ENCODE measurements around the gene RSBN1. TPM values are rescaled to one million over a fixed set of nuclear protein-coding genes. Genes with fewer than 3 reads are reported as not detected.

RSBN1 gene
- total and polyA plus RNA-seq, 7 experiments from 2014 or later, result 29.9 to 58.1 (median 42.0) TPM

GRCh38 chr1:113751516-113751915 lies 60.8 kb downstream of the RSBN1 start:
- Mint-ChIP-seq H3K9me3 (no peaks in the 10 kb centered on the region), H3K4me1 (peaks cover 0 to 17% (median 6%) of the 10 kb centered on the region in 7 donors), H3K4me3 (no peak overlapping the region), H3K27ac (no peak overlapping the region), H3K36me3 (peaks cover 0 to 16% (median 0%) of the 10 kb centered on the region in 5 donors), H3K27me3 (no peaks in the 10 kb centered on the region)
- intact Hi-C loops (cut with micrococcal nuclease), result no loop called here
- H3K27ac ChIP-seq (ENCODE audit: low read depth, low read length), result no peak overlapping the region
- no peaks in the 10 kb centered on the region for H3K27me3 ChIP-seq (ENCODE audit: control insufficient read depth in 2 of 2, insufficient read depth in 2 of 2, low read length in 2 of 2)
- no peaks in the 10 kb centered on the region for H3K36me3 ChIP-seq (ENCODE audit: control insufficient read depth in 2 of 3, insufficient read depth in 3 of 3, low read length in 3 of 3)
- ChIA-PET CTCF (no interaction called here), POLR2A (no interaction called here)
- no peak for DNase-seq
- H3K4me1 ChIP-seq (ENCODE audit: control insufficient read depth in 2 of 2, insufficient read depth in 2 of 2, low read length in 2 of 2), result peaks cover 0 to 4% of the 10 kb centered on the region in 2 donors
- no peak for ATAC-seq
- no peaks in the 10 kb centered on the region for H3K9me3 ChIP-seq (ENCODE audit: control insufficient read depth in 2 of 3, low read length in 3 of 3)
- no peak overlapping the region for H3K4me3 ChIP-seq (ENCODE audit: low read length)

GRCh38 chr1:113751114-113751513 lies 61.2 kb downstream of the RSBN1 start:
- Mint-ChIP-seq H3K4me1 (peaks cover 0 to 13% (median 3%) of the 10 kb centered on the region in 7 donors), H3K4me3 (no peak overlapping the region), H3K36me3 (peaks cover 0 to 16% (median 0%) of the 10 kb centered on the region in 5 donors), H3K27me3 (no peaks in the 10 kb centered on the region), H3K27ac (no peak overlapping the region), H3K9me3 (no peaks in the 10 kb centered on the region)
- ChIA-PET POLR2A (no interaction called here), CTCF (no interaction called here)
- DNase-seq, result no peak
- intact Hi-C loops (cut with micrococcal nuclease), result no loop called here
- H3K4me1 ChIP-seq (ENCODE audit: control insufficient read depth in 2 of 2, insufficient read depth in 2 of 2, low read length in 2 of 2), result peaks cover 0 to under 1% of the 10 kb centered on the region in 2 donors
- H3K27me3 ChIP-seq (ENCODE audit: control insufficient read depth in 2 of 2, insufficient read depth in 2 of 2, low read length in 2 of 2), result no peaks in the 10 kb centered on the region
- no peak for ATAC-seq
- no peak overlapping the region for H3K27ac ChIP-seq (ENCODE audit: low read depth, low read length)
- H3K4me3 ChIP-seq (ENCODE audit: low read length), result no peak overlapping the region
- no peaks in the 10 kb centered on the region for H3K36me3 ChIP-seq (ENCODE audit: control insufficient read depth in 2 of 3, insufficient read depth in 3 of 3, low read length in 3 of 3)
- H3K9me3 ChIP-seq (ENCODE audit: control insufficient read depth in 2 of 3, low read length in 3 of 3), result no peaks in the 10 kb centered on the region

- no peak for ATAC-seq
- Mint-ChIP-seq H3K27me3 (no peaks in the 10 kb centered on the region), H3K4me3 (no peak overlapping the region), H3K9me3 (no peaks in the 10 kb centered on the region), H3K36me3 (peaks cover 0 to 14% (median 0%) of the 10 kb centered on the region in 5 donors), H3K27ac (no peak overlapping the region), H3K4me1 (peaks cover 0 to 11% (median 0%) of the 10 kb centered on the region in 7 donors)
- Histone ChIP-seq H3K4me1 (ENCODE audit: control insufficient read depth in 2 of 2, insufficient read depth in 2 of 2, low read length in 2 of 2) (no peaks in the 10 kb centered on the region), H3K9me3 (ENCODE audit: control insufficient read depth in 2 of 3, low read length in 3 of 3) (no peaks in the 10 kb centered on the region), H3K36me3 (ENCODE audit: control insufficient read depth in 2 of 3, insufficient read depth in 3 of 3, low read length in 3 of 3) (no peaks in the 10 kb centered on the region), H3K4me3 (ENCODE audit: low read length) (no peak overlapping the region), H3K27me3 (ENCODE audit: control insufficient read depth in 2 of 2, insufficient read depth in 2 of 2, low read length in 2 of 2) (no peaks in the 10 kb centered on the region), H3K27ac (ENCODE audit: low read depth, low read length) (no peak overlapping the region)
- ChIA-PET POLR2A (no interaction called here), CTCF (interaction anchor here (1.3 kb wide), 1 partner anchor 11 kb away, joined by 3 read pairs; no protein-coding TSS in a partner anchor)
- intact Hi-C loops (cut with micrococcal nuclease), result no loop called here
- DNase-seq, result no peak
Observed at GRCh38 chr1:113749402-113749801, 62.9 kb downstream of the RSBN1 start.

GRCh38 chr1:113747376-113747775 lies 64.9 kb downstream of the RSBN1 start:
- H3K27me3 ChIP-seq (ENCODE audit: control insufficient read depth in 2 of 2, insufficient read depth in 2 of 2, low read length in 2 of 2), result no peaks in the 10 kb centered on the region
- no peak for DNase-seq
- no peaks in the 10 kb centered on the region for H3K4me1 ChIP-seq (ENCODE audit: control insufficient read depth in 2 of 2, insufficient read depth in 2 of 2, low read length in 2 of 2)
- H3K4me1 Mint-ChIP-seq, result peaks cover 0 to 18% (median 0%) of the 10 kb centered on the region in 7 donors
- H3K4me3 ChIP-seq (ENCODE audit: low read length), result no peak overlapping the region
- H3K9me3 Mint-ChIP-seq, result no peaks in the 10 kb centered on the region
- ATAC-seq, result no peak
- POLR2A ChIA-PET, result no interaction called here
- no peak overlapping the region for H3K27ac Mint-ChIP-seq
- no peaks in the 10 kb centered on the region for H3K27me3 Mint-ChIP-seq
- no peak overlapping the region for H3K27ac ChIP-seq (ENCODE audit: low read depth, low read length)
- no peaks in the 10 kb centered on the region for H3K36me3 ChIP-seq (ENCODE audit: control insufficient read depth in 2 of 3, insufficient read depth in 3 of 3, low read length in 3 of 3)
- H3K36me3 Mint-ChIP-seq, result peaks cover 0 to 19% (median 0%) of the 10 kb centered on the region in 5 donors
- no peaks in the 10 kb centered on the region for H3K9me3 ChIP-seq (ENCODE audit: control insufficient read depth in 2 of 3, low read length in 3 of 3)
- no peak overlapping the region for H3K4me3 Mint-ChIP-seq
- intact Hi-C loops (cut with micrococcal nuclease), result no loop called here
- CTCF ChIA-PET, result no interaction called here

GRCh38 chr1:113745425-113745824 lies 66.9 kb downstream of the RSBN1 start:
- no peaks in the 10 kb centered on the region for H3K27me3 ChIP-seq (ENCODE audit: control insufficient read depth in 2 of 2, insufficient read depth in 2 of 2, low read length in 2 of 2)
- intact Hi-C loops (cut with micrococcal nuclease), result no loop called here
- Mint-ChIP-seq H3K27me3 (no peaks in the 10 kb centered on the region), H3K4me1 (peaks cover 0 to 23% (median 0%) of the 10 kb centered on the region in 7 donors), H3K36me3 (peaks cover 0 to 24% (median 0%) of the 10 kb centered on the region in 5 donors), H3K27ac (no peak overlapping the region), H3K9me3 (no peaks in the 10 kb centered on the region), H3K4me3 (no peak overlapping the region)
- H3K9me3 ChIP-seq (ENCODE audit: control insufficient read depth in 2 of 3, low read length in 3 of 3), result no peaks in the 10 kb centered on the region
- ATAC-seq (no peak), DNase-seq (no peak)
- no peak overlapping the region for H3K4me3 ChIP-seq (ENCODE audit: low read length)
- no peaks in the 10 kb centered on the region for H3K4me1 ChIP-seq (ENCODE audit: control insufficient read depth in 2 of 2, insufficient read depth in 2 of 2, low read length in 2 of 2)
- no peaks in the 10 kb centered on the region for H3K36me3 ChIP-seq (ENCODE audit: control insufficient read depth in 2 of 3, insufficient read depth in 3 of 3, low read length in 3 of 3)
- POLR2A ChIA-PET, result interaction anchor here (0.8 kb wide), 1 partner anchor 15 kb away, joined by 3 read pairs; no protein-coding TSS in a partner anchor
- H3K27ac ChIP-seq (ENCODE audit: low read depth, low read length), result no peak overlapping the region
- CTCF ChIA-PET, result no interaction called here

GRCh38 chr1:113744114-113744513 lies 68.2 kb downstream of the RSBN1 start:
- Histone ChIP-seq H3K9me3 (ENCODE audit: control insufficient read depth in 2 of 3, low read length in 3 of 3) (no peaks in the 10 kb centered on the region), H3K27me3 (ENCODE audit: control insufficient read depth in 2 of 2, insufficient read depth in 2 of 2, low read length in 2 of 2) (no peaks in the 10 kb centered on the region), H3K27ac (ENCODE audit: low read depth, low read length) (no peak overlapping the region), H3K4me1 (ENCODE audit: control insufficient read depth in 2 of 2, insufficient read depth in 2 of 2, low read length in 2 of 2) (no peaks in the 10 kb centered on the region), H3K4me3 (ENCODE audit: low read length) (no peak overlapping the region), H3K36me3 (ENCODE audit: control insufficient read depth in 2 of 3, insufficient read depth in 3 of 3, low read length in 3 of 3) (no peaks in the 10 kb centered on the region)
- POLR2A ChIA-PET, result no interaction called here
- Mint-ChIP-seq H3K27me3 (no peaks in the 10 kb centered on the region), H3K4me1 (peaks cover 0 to 20% (median 0%) of the 10 kb centered on the region in 7 donors), H3K4me3 (no peak overlapping the region), H3K9me3 (peaks cover 0 to 1% (median 0%) of the 10 kb centered on the region in 11 donors), H3K36me3 (peaks cover 0 to 20% (median 0%) of the 10 kb centered on the region in 5 donors), H3K27ac (no peak overlapping the region)
- intact Hi-C loops (cut with micrococcal nuclease), result no loop called here
- CTCF ChIA-PET, result no interaction called here
- DNase-seq (no peak), ATAC-seq (no peak)

- Mint-ChIP-seq H3K4me3 (peak overlapping the region in 1 of 10 donors; percentile 58), H3K27me3 (no peaks in the 10 kb centered on the region), H3K27ac (peak overlapping the region in 1 of 9 donors; percentile 87), H3K9me3 (peaks cover 0 to 1% (median 0%) of the 10 kb centered on the region in 11 donors), H3K4me1 (peaks cover 0 to 20% (median 0%) of the 10 kb centered on the region in 7 donors), H3K36me3 (peaks cover 0 to 17% (median 0%) of the 10 kb centered on the region in 5 donors)
- Histone ChIP-seq H3K27ac (ENCODE audit: low read depth, low read length) (no peak overlapping the region), H3K4me1 (ENCODE audit: control insufficient read depth in 2 of 2, insufficient read depth in 2 of 2, low read length in 2 of 2) (no peaks in the 10 kb centered on the region), H3K4me3 (ENCODE audit: low read length) (no peak overlapping the region), H3K27me3 (ENCODE audit: control insufficient read depth in 2 of 2, insufficient read depth in 2 of 2, low read length in 2 of 2) (no peaks in the 10 kb centered on the region), H3K9me3 (ENCODE audit: control insufficient read depth in 2 of 3, low read length in 3 of 3) (no peaks in the 10 kb centered on the region), H3K36me3 (ENCODE audit: control insufficient read depth in 2 of 3, insufficient read depth in 3 of 3, low read length in 3 of 3) (no peaks in the 10 kb centered on the region)
- ChIA-PET POLR2A (no interaction called here), CTCF (no interaction called here)
- no peak for DNase-seq
- peak; percentile 45 for ATAC-seq
- intact Hi-C loops (cut with micrococcal nuclease), result no loop called here
Observed at GRCh38 chr1:113742515-113742914, 69.8 kb downstream of the RSBN1 start.

Data from naive thymus-derived CD4-positive, alpha-beta T cell (primary cell).